Activated naive CD8-positive, alpha-beta T cell treated with anti-CD3 and anti-CD28 coated beads for 36 hours (primary cell): Measurements from ENCODE around the gene LPP. TPM values are rescaled to one million over a fixed set of nuclear protein-coding genes. Genes with fewer than 3 reads are reported as not detected.

Experiments used
- DNase-seq: peaks from one replicate; pipeline ENCODE4 v3.0.0; 2021
- H3K27ac Mint-ChIP-seq: one replicate; pipeline ENCODE4 v1.8.0; 2022; ENCODE audit warnings: mild to moderate bottlenecking, moderate library complexity, mixed read lengths
- H3K27me3 Mint-ChIP-seq: one replicate; pipeline ENCODE4 v1.8.0; 2022; ENCODE audit warnings: mild to moderate bottlenecking, mixed read lengths
- H3K36me3 Mint-ChIP-seq: one replicate; pipeline ENCODE4 v1.8.0; 2021; ENCODE audit warnings: mild to moderate bottlenecking, mixed read lengths
- H3K4me1 Mint-ChIP-seq: one replicate; pipeline ENCODE4 v1.8.0; 2021; ENCODE audit warnings: mixed read lengths
- H3K4me3 Mint-ChIP-seq: one replicate; pipeline ENCODE4 v1.8.0; 2022; ENCODE audit warnings: mild to moderate bottlenecking, moderate library complexity, mixed read lengths
- H3K9me3 Mint-ChIP-seq: one replicate; pipeline ENCODE4 v1.8.0; 2022; ENCODE audit warnings: mixed read lengths
- total RNA-seq, 2 experiments: library from RNA; stranded (reverse); gene quantifications; one replicate each; pipeline ENCODE4 v1.2.3, GENCODE V29; 2021

LPP gene
- total RNA-seq, 2 experiments from 2014 or later = 15.0 to 15.3 TPM

- H3K4me3 Mint-ChIP-seq = no peak overlapping the region
- DNase-seq = peak; percentile 5
- no peak overlapping the region for H3K27ac Mint-ChIP-seq
- no peaks in the 10 kb centered on the region for H3K9me3 Mint-ChIP-seq
- H3K4me1 Mint-ChIP-seq = peaks cover 13% of the 10 kb centered on the region
- no peaks in the 10 kb centered on the region for H3K27me3 Mint-ChIP-seq
- H3K36me3 Mint-ChIP-seq = peaks cover 2% of the 10 kb centered on the region
These were observed 638.8 kb downstream of the LPP start for GRCh38 chr3:188792793-188793192.

DNA sequence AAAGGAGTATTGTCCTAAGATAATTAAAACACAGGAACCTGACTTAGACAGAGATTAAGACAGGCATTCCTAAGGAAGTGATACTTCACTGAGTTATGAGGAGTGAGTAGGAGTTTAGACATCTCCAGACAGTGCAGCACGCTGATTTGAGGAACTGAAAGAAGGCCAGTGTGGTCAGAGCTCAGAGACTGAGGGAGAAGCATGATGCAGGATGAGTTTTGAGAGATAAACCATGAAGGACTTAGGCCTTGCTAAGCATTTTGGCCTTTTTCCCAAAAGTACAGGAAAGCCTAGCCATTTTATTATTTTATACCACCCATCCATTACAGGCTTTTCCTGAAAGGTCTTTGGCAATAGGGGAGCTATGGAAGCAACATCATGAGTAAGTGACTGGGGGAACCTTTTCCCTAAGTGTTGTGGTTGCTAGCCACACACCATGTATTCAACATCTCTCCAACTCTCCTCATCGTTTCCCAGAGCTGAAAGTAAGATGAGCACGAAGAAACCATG is 642.2 kb downstream of the LPP start:
- Mint-ChIP-seq H3K27ac (no peak overlapping the region), H3K27me3 (no peaks in the 10 kb centered on the region), H3K4me3 (no peak overlapping the region), H3K36me3 (peaks cover 2% of the 10 kb centered on the region), H3K9me3 (no peaks in the 10 kb centered on the region), H3K4me1 (peaks cover 13% of the 10 kb centered on the region)
- DNase-seq = no peak

DNA sequence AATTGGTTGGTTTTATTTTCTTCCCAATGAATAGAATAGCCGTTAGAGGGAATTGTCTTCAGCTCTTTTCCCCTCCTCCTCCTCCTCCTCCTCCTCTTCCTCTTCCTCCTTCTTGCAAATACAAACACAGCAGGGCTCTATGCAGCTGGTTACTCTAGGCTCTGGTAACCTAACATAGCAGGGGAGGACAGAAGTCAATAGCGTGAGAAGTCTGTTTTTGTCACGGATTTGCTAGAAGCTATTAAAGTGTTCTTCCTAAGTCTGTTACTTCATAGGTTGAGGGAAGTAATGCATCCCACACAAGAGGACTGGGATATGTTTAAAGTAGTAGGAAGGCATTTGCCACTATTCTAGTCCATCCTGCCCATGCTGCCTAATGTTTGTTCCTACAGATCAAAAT is 643.1 kb downstream of the LPP start:
- H3K27ac Mint-ChIP-seq = no peak overlapping the region
- DNase-seq = no peak
- H3K9me3 Mint-ChIP-seq = no peaks in the 10 kb centered on the region
- H3K36me3 Mint-ChIP-seq = no peaks in the 10 kb centered on the region
- peaks cover 9% of the 10 kb centered on the region for H3K4me1 Mint-ChIP-seq
- no peak overlapping the region for H3K4me3 Mint-ChIP-seq
- H3K27me3 Mint-ChIP-seq = no peaks in the 10 kb centered on the region

DNA sequence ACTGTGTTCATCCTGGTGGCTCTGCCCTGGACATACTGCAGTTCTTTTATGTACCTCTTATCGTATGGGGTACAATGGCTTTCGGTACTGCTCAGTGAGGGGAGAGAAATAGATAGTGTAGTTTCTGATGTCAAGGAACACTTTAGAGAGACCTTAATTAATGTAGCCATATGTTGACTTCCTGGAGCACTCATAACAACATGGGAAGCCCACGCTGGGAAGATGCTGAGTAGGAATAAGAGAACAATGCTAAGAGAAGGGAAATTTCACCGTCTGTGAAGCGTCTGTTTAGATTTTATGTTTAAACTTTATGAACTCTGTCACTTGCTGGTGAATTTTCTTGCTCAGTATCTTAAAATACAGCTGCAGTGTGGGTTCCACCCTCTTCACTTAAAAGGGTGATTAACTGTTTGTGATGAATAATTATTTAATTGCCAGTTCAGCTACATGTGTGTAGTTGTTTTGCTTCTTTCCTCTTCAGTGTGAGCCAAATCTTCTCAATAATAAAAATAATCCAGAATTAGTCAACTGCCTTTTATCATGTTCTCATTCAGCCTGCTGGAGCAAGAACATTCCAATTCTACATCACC is 644.7 kb downstream of the LPP start:
- H3K4me1 Mint-ChIP-seq = peaks cover 5% of the 10 kb centered on the region
- DNase-seq = no peak
- no peak overlapping the region for H3K27ac Mint-ChIP-seq
- no peaks in the 10 kb centered on the region for H3K36me3 Mint-ChIP-seq
- H3K9me3 Mint-ChIP-seq = no peaks in the 10 kb centered on the region
- no peaks in the 10 kb centered on the region for H3K27me3 Mint-ChIP-seq
- H3K4me3 Mint-ChIP-seq = no peak overlapping the region

DNA sequence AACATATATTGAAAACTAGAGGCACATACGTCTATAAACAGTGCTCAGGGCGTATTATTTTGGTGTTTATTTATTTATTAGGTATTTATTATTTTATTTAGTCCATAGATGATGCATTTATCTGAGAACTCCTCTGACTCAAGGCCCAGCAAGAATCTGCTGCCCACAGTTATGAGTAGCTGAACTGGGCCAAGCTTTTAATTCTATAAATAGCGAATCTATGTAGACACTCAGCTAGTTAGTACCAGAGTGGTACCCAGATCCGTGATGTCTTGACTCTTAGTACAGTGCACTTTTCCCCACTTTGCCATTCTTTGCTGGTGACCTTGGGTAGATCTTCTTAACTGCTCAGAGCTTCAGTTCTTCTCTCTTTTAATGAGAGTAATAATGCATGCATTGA is 647.4 kb downstream of the LPP start:
- no peaks in the 10 kb centered on the region for H3K27me3 Mint-ChIP-seq
- DNase-seq = no peak
- peaks cover 2% of the 10 kb centered on the region for H3K36me3 Mint-ChIP-seq
- no peak overlapping the region for H3K27ac Mint-ChIP-seq
- H3K9me3 Mint-ChIP-seq = peaks cover 4% of the 10 kb centered on the region
- H3K4me1 Mint-ChIP-seq = no peaks in the 10 kb centered on the region
- H3K4me3 Mint-ChIP-seq = no peak overlapping the region

DNA sequence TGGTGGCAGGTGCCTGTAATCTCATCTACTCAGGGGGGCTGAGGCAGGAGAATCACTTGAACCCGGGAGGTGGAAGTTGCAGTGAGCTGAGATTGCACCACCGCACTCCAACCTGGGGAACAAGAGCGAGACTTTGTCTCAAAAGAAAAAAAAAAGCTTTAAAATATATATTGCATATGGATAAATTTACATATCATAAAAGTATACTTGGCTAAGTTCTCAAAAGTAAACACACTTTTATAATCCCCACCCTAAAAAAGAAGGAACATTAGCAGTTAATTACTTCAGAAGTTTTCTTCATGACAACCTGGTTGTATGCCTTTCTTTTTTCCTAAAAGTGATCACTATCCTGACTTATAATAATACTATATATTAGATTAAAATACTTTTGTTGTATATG is 648.7 kb downstream of the LPP start:
- no peak overlapping the region for H3K27ac Mint-ChIP-seq
- H3K27me3 Mint-ChIP-seq = no peaks in the 10 kb centered on the region
- peaks cover 13% of the 10 kb centered on the region for H3K9me3 Mint-ChIP-seq
- peaks cover 10% of the 10 kb centered on the region for H3K36me3 Mint-ChIP-seq
- H3K4me3 Mint-ChIP-seq = no peak overlapping the region
- no peak for DNase-seq
- no peaks in the 10 kb centered on the region for H3K4me1 Mint-ChIP-seq

GRCh38 chr3:188807006-188807405 is 653.0 kb downstream of the LPP start:
- Mint-ChIP-seq H3K27me3 (no peaks in the 10 kb centered on the region), H3K4me1 (no peaks in the 10 kb centered on the region), H3K4me3 (no peak overlapping the region), H3K36me3 (peaks cover 24% of the 10 kb centered on the region), H3K27ac (no peak overlapping the region), H3K9me3 (peaks cover 19% of the 10 kb centered on the region)
- no peak for DNase-seq

DNA sequence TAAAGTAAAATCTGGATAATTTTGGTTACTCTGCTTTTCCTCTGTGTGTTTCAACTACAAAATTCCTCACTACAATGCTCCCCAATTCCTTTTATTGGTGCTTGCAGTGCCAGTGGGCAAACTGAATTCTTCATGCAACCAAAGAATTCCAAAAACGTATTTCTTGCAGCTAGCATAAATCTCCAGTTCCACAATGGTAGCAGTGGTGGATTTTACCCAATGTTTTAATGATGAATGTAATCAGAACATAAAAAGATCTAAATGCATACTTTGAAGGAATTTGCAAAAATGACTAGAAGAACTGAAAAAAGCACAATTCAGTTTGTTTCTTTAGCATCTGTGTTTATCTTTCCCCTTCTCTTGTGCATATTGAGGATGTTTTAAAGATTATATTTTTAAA is 658.2 kb downstream of the LPP start:
- peaks cover 18% of the 10 kb centered on the region for H3K36me3 Mint-ChIP-seq
- no peaks in the 10 kb centered on the region for H3K27me3 Mint-ChIP-seq
- peaks cover 10% of the 10 kb centered on the region for H3K9me3 Mint-ChIP-seq
- H3K4me3 Mint-ChIP-seq = no peak overlapping the region
- DNase-seq = no peak
- H3K4me1 Mint-ChIP-seq = no peaks in the 10 kb centered on the region
- H3K27ac Mint-ChIP-seq = no peak overlapping the region

GRCh38 chr3:188814581-188814980 is 660.6 kb downstream of the LPP start:
- Mint-ChIP-seq H3K36me3 (no peaks in the 10 kb centered on the region), H3K9me3 (no peaks in the 10 kb centered on the region), H3K27me3 (no peaks in the 10 kb centered on the region), H3K27ac (no peak overlapping the region), H3K4me1 (no peaks in the 10 kb centered on the region), H3K4me3 (no peak overlapping the region)
- no peak for DNase-seq

DNA sequence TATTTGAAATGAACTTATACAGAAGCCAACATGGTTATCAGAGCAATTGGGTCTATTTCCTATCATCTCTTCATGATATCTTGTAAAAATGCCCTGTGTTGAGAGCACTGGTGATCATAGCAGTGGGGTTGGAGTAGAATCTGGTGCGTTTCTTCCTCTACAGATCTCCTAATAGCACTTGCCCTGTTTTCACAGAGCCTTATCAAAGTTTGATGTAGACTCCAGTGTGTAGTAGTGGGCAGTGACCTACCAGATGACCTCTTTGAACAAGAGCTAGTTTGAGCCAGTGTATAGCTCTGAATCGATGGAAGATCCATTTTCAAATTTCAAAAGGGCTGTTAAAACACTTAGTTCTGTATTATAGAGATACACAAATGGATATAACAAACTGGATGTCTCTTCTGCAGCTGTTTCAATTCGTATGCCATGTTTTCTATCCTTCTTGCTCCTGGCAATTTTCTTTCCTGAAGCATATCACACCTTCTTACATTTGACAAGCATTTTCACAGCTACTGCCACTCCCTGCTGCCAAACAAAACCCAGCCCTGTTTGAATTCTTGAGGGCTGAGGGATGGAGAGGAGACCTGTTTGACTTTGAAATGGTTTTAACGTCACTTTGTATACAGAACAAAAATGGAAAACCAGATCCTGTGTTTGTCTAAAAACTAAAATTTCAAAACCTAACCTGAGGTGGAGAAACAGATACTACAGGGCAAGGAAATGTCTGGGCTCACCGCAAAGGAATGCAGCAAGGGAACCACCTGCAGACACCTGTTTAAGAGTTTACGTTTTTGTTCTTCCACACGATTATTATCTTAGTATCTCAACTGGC is 663.4 kb downstream of the LPP start:
- H3K27ac Mint-ChIP-seq = no peak overlapping the region
- H3K9me3 Mint-ChIP-seq = no peaks in the 10 kb centered on the region
- no peak overlapping the region for H3K4me3 Mint-ChIP-seq
- DNase-seq = no peak
- H3K27me3 Mint-ChIP-seq = no peaks in the 10 kb centered on the region
- peaks cover 4% of the 10 kb centered on the region for H3K4me1 Mint-ChIP-seq
- H3K36me3 Mint-ChIP-seq = no peaks in the 10 kb centered on the region

DNA sequence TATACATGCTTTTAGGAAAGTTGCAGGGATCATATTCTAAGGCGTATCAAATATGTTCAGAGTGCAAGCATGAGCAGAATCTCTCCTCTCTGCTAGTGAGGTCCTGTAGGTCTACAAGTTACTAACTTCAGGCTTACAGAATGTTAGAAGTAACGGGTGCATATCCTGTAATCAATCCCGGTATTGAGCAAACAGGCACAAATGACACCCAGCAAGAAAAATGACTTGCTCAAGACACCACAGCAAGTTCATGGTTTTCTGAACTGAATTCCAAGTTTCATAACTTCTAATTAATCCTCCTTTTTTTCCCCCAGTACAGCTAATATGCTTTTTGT is 663.9 kb downstream of the LPP start:
- no peaks in the 10 kb centered on the region for H3K36me3 Mint-ChIP-seq
- no peak for DNase-seq
- H3K27ac Mint-ChIP-seq = no peak overlapping the region
- H3K4me3 Mint-ChIP-seq = no peak overlapping the region
- no peaks in the 10 kb centered on the region for H3K27me3 Mint-ChIP-seq
- H3K4me1 Mint-ChIP-seq = peaks cover 4% of the 10 kb centered on the region
- H3K9me3 Mint-ChIP-seq = no peaks in the 10 kb centered on the region

GRCh38 chr3:188818282-188818681 is 664.3 kb downstream of the LPP start:
- Mint-ChIP-seq H3K27me3 (no peaks in the 10 kb centered on the region), H3K36me3 (no peaks in the 10 kb centered on the region), H3K27ac (no peak overlapping the region), H3K4me3 (no peak overlapping the region), H3K4me1 (peaks cover 4% of the 10 kb centered on the region), H3K9me3 (no peaks in the 10 kb centered on the region)
- DNase-seq = no peak

GRCh38 chr3:188819939-188820338 is 666.0 kb downstream of the LPP start:
- H3K27me3 Mint-ChIP-seq = no peaks in the 10 kb centered on the region
- DNase-seq = no peak
- peaks cover 4% of the 10 kb centered on the region for H3K4me1 Mint-ChIP-seq
- no peaks in the 10 kb centered on the region for H3K9me3 Mint-ChIP-seq
- no peak overlapping the region for H3K4me3 Mint-ChIP-seq
- no peaks in the 10 kb centered on the region for H3K36me3 Mint-ChIP-seq
- H3K27ac Mint-ChIP-seq = no peak overlapping the region

DNA sequence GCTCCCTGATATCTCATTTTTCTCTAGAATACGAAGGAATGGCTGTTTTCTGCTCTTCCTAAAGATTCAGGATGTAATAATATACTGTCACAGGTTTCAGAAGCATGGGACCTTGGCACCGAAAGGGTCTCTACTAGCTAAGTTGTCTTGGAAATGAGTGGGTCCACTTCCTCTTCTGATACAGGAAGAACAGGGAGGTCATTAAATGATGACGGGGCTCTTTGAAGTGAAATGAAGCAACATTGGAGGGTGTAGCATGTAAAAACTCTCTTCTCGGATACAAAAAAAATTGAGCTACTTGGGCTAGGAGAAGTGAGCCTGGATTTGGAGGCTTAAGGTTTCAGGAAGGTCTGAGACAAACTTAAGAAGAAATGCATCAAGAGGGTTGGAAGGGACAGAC is 668.0 kb downstream of the LPP start:
- DNase-seq = no peak
- Mint-ChIP-seq H3K36me3 (no peaks in the 10 kb centered on the region), H3K4me1 (peaks cover 7% of the 10 kb centered on the region), H3K4me3 (no peak overlapping the region), H3K27me3 (no peaks in the 10 kb centered on the region), H3K9me3 (no peaks in the 10 kb centered on the region), H3K27ac (no peak overlapping the region)

GRCh38 chr3:188822411-188822810 is 668.5 kb downstream of the LPP start:
- no peaks in the 10 kb centered on the region for H3K36me3 Mint-ChIP-seq
- no peaks in the 10 kb centered on the region for H3K27me3 Mint-ChIP-seq
- peaks cover 7% of the 10 kb centered on the region for H3K4me1 Mint-ChIP-seq
- no peak for DNase-seq
- no peak overlapping the region for H3K27ac Mint-ChIP-seq
- no peaks in the 10 kb centered on the region for H3K9me3 Mint-ChIP-seq
- no peak overlapping the region for H3K4me3 Mint-ChIP-seq

DNA sequence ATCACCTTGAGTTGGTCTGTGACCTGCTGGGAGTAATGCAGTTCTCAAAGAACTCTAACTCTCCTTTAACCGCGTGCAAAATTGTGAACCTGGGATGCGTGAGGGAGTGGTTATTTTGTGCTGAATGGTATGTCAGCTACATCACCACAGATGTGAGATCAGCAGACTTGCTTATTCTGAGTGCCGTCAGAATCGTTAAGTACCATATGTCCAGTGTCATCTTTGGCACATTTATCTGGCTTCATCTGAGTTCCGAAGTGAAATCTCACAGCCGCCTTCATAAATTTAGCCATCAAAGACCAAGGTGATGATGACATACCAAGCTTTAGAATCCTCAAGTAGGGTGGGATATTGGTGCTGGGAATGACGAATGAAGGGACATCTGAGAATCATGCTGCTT is 670.6 kb downstream of the LPP start:
- Mint-ChIP-seq H3K4me1 (peaks cover 7% of the 10 kb centered on the region), H3K27me3 (no peaks in the 10 kb centered on the region), H3K36me3 (no peaks in the 10 kb centered on the region), H3K9me3 (no peaks in the 10 kb centered on the region), H3K27ac (no peak overlapping the region), H3K4me3 (no peak overlapping the region)
- no peak for DNase-seq
